GM12872 (cell line): Measurements from ENCODE around the gene TNK1.

Source experiments
- TF ChIP-seq, protein P1 (sequence below): IDR thresholded peaks from 3 replicates; pipeline ENCODE4 v1.5.1; 2011; ENCODE audit warnings: low read depth, mild to moderate bottlenecking, low read length, moderate library complexity; ENCODE audit not compliant: insufficient read depth

TNK1 gene

DNA sequence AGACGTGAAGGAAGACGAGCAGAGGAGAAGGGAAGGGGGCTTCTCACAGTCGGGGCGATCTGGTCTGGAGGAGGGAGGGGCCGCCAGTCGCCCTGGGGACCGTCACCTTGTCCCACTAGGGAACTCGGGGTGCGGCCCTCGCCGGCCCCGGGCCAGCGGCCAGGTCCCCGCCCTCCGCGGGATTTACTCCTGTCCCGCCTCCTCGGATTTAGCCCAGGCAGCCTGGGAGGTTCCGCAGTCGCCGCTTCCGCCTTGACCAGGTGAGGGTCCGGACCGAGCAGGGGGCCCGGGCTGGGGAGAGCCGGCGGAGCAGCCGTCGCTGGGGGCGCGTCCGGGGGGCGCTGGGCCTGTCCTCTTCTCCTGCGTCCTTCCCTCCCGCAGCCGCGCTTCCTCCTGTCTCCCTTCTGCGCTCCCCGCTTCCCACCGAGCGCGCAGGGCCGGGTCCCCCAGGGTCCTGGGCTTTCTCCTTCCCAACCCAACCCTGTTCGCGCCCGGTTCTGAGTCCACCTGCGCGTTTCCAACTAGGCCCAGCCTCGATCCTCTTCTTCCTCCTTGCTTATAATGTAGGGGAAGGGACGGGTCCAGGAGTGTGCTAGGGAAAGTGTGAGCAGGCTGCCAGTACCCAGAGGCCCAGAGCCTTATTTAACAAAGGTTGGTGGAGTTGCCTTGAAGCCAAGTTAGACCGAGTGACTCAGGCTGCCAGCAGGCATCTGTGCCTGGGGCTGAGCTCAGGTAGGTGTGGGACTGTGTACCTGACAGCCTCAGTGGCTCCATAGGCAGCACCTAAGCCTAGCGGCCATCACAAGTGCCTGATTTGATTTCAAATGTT lies at the start of gene TNK1:
TNK1 (plus strand) TSS at position 235 of the 829 bp plus-strand sequence. CDS start 1,838 bp downstream, outside the sequence.
- TF ChIP-seq, protein P1, sequence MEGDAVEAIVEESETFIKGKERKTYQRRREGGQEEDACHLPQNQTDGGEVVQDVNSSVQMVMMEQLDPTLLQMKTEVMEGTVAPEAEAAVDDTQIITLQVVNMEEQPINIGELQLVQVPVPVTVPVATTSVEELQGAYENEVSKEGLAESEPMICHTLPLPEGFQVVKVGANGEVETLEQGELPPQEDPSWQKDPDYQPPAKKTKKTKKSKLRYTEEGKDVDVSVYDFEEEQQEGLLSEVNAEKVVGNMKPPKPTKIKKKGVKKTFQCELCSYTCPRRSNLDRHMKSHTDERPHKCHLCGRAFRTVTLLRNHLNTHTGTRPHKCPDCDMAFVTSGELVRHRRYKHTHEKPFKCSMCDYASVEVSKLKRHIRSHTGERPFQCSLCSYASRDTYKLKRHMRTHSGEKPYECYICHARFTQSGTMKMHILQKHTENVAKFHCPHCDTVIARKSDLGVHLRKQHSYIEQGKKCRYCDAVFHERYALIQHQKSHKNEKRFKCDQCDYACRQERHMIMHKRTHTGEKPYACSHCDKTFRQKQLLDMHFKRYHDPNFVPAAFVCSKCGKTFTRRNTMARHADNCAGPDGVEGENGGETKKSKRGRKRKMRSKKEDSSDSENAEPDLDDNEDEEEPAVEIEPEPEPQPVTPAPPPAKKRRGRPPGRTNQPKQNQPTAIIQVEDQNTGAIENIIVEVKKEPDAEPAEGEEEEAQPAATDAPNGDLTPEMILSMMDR, result no peak

GRCh38 chr17:7332111-7332510 lies 48.8 kb upstream of the TNK1 start:
- TF ChIP-seq, protein P1, result no peak

GRCh38 chr17:7334938-7335538 lies 45.9 kb upstream of the TNK1 start:
- TF ChIP-seq, protein P1, result no peak

DNA sequence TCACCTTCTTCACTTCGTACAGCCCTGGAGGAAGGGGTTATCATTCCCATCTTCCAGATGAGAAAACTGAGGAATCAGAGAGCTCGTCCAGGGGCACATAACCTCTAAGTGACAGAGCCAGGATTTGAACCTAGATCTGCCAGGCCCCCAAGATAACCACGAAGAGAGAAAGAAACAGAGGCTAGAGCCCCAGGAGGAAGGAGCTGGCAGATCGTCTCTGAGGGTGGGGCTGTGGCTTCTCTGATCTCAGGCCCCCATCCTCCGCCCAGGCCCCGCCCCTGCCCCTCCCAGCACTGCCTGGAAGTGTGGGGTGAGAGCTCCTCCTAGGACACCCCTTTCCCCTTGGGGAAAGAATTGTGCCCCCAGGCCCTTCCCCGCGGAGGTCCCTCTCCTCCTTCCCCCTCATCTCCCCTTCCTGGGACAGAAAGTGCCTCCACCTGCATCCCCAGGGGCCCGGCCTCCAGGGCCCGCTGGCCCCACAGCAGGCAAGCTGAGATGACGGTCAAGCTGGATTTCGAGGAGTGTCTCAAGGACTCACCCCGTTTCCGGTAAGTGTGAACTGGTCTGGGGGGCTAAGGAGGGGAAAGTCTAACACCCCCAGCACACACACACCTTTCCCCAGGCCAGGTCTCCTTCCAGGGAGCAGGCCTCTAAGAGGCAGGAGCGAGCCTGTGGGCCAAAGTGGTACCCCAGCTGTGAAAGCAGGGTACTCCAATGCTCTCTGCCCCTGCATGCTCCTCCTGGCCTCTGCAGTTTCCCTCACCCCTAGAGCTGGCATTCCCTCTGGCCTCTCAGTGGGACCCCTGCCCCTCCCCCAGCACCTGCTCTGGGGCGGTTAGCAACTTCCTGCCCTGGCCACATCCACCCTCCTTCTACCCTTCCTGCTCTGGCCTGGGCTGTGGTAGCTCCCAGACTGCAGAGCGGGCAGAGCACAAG lies 44.4 kb upstream of the TNK1 start, which contains the start of gene ACAP1:
ACAP1 (plus strand) TSS at position 290 of the 936 bp plus-strand sequence; CDS start at position 496, 206 bp downstream.
- TF ChIP-seq, protein P1, result no peak

GRCh38 chr17:7340179-7340578 lies 40.7 kb upstream of the TNK1 start:
- TF ChIP-seq, protein P1, result no peak

- TF ChIP-seq, protein P1, result no peak
Observed at GRCh38 chr17:7341842-7342241, 39.0 kb upstream of the TNK1 start.

DNA sequence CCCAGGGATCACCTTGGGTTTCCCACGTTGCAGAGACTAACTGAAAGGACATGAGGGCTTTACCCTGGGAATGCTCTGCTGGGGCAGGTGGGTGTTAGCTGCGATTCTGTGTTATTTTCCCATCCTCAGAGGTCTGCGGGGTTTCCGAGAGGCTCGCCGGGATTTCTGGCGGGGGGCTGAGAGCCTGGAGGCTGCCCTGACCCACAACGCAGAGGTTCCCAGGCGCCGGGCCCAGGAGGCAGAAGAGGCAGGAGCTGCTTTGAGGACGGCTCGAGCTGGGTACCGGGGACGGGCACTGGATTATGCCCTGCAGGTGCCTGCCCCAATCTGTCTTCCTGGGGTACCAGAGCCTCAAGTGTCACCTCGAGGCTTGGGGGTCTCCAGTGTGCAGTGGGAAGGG lies 37.6 kb upstream of the TNK1 start:
- TF ChIP-seq, protein P1, result no peak
